ENCODE data around the gene LRMDA. TPM values are rescaled to one million over a fixed set of nuclear protein-coding genes. Genes with fewer than 3 reads are reported as not detected.
A peak's percentile ranks its signal among the peaks of the same experiment; 100 is the strongest.

LRMDA gene
- total and polyA plus RNA-seq, 2 of the 13 experiments (the other 11 are each of a cell fraction or from before 2014, with no cell fraction given): 13.4 to 22.0 TPM

GRCh38 chr10:76297780-76298281 is 866.4 kb downstream of the LRMDA start (continued):
- TF ChIP-seq SRSF9 (IDR thresholded peaks at IDR 0.05; ENCODE audit: borderline replicate concordance, insufficient read depth, low read depth, low read length, poor library complexity, severe bottlenecking): no peak
- peak; percentile 73 for TF ChIP-seq FOXA3 (CRISPR knock-in tag; IDR thresholded peaks at IDR 0.05)
- peak; percentile 75 for TF ChIP-seq ZGPAT (CRISPR knock-in tag; IDR thresholded peaks at IDR 0.05)
- TF ChIP-seq ZNF234 (CRISPR knock-in tag; conservative IDR thresholded peaks at IDR 0.05): no peak
- 0 out of 2 replicates have a peak, but pooled peaks have one; percentile 40 for TF ChIP-seq TMF1 (CRISPR knock-in tag; IDR thresholded peaks at IDR 0.05; ENCODE audit: low read depth)
- TF ChIP-seq MBD4 (IDR thresholded peaks at IDR 0.05; ENCODE audit: borderline replicate concordance, low read length): no peak
- TF ChIP-seq HHEX (CRISPR knock-in tag; IDR thresholded peaks at IDR 0.05): peak; percentile 81
- TF ChIP-seq ZNF263 (CRISPR knock-in tag; IDR thresholded peaks at IDR 0.05): no peak
- no peak for TF ChIP-seq MIER3 (CRISPR knock-in tag; IDR thresholded peaks at IDR 0.05; ENCODE audit: borderline replicate concordance)
- TF ChIP-seq REPIN1 (CRISPR knock-in tag; IDR thresholded peaks at IDR 0.05; ENCODE audit: borderline replicate concordance, low read depth): peak; percentile 38; the same call in 1 of the 2 replicates
- peak; percentile 24; the same call in 1 of the 2 replicates for TF ChIP-seq FOXO1 (CRISPR knock-in tag; IDR thresholded peaks at IDR 0.05)
- TF ChIP-seq RXRB (CRISPR knock-in tag; IDR thresholded peaks at IDR 0.05; ENCODE audit: borderline replicate concordance): peak; percentile 82
- no peak for TF ChIP-seq MEF2D (CRISPR knock-in tag; IDR thresholded peaks at IDR 0.05)
- 0 out of 2 replicates have a peak, but pooled peaks have one; percentile 87 for TF ChIP-seq ZBTB34 (CRISPR knock-in tag; IDR thresholded peaks at IDR 0.05)
- no peak for TF ChIP-seq NFIB (CRISPR knock-in tag; IDR thresholded peaks at IDR 0.05; ENCODE audit: borderline replicate concordance)
- TF ChIP-seq SMC3 (IDR thresholded peaks at IDR 0.05; ENCODE audit: low read length): no peak
- TF ChIP-seq ZBTB37 (CRISPR knock-in tag; IDR thresholded peaks at IDR 0.05): peak; percentile 54; the same call in 1 of the 2 replicates
- peak; percentile 16; the same call in 1 of the 2 replicates for TF ChIP-seq HMG20A (CRISPR knock-in tag; IDR thresholded peaks at IDR 0.05; ENCODE audit: borderline replicate concordance)
- peak; percentile 73 for TF ChIP-seq MED1 (CRISPR knock-in tag; IDR thresholded peaks at IDR 0.05)
- no peak for TF ChIP-seq THAP8 (CRISPR knock-in tag; IDR thresholded peaks at IDR 0.05; ENCODE audit: borderline replicate concordance)
- no peak for TF ChIP-seq SOX6 (IDR thresholded peaks at IDR 0.05)
- peak; percentile 96 for TF ChIP-seq SOX6 (CRISPR knock-in tag; IDR thresholded peaks at IDR 0.05)
- no peak for TF ChIP-seq ZNF17 (CRISPR knock-in tag; IDR thresholded peaks at IDR 0.05)
- no peak for TF ChIP-seq ARID2 (CRISPR knock-in tag; IDR thresholded peaks at IDR 0.05; ENCODE audit: borderline replicate concordance)
- TF ChIP-seq ZNF124 (CRISPR knock-in tag; IDR thresholded peaks at IDR 0.05): no peak
- TF ChIP-seq TP53 (CRISPR knock-in tag; conservative IDR thresholded peaks at IDR 0.05): no peak
- peak; percentile 81 for TF ChIP-seq SOX5 (CRISPR knock-in tag; IDR thresholded peaks at IDR 0.05; ENCODE audit: borderline replicate concordance)
- no peak for TF ChIP-seq ZNF441 (CRISPR knock-in tag; IDR thresholded peaks at IDR 0.05; ENCODE audit: borderline replicate concordance)

All from HepG2 (cell line).